ENCODE results near the gene KDELR1. TPM values are rescaled to one million over a fixed set of nuclear protein-coding genes. Genes with fewer than 3 reads are reported as not detected.

KDELR1 gene
- total RNA-seq, 1 donor from 2014 or later, result 27.9 TPM

DNA sequence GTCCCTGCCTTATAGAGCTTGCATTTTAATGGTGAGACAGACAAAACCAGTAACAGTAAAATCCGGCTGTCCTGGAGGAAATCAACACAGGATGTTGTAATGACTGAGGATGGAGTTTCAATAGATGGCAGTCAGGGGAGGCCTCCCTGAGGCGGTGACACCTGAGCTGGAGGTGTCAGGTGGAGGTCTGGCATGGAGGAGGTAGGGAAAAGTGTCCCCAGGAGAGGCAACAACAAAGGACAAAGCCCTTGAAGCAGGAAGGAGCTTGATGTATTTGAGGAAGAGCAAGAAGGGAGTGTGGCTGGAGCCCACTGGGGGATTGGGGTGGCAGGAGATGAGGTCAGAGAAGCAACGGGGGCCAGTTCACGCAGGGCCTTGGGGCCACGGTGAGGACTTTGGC, 9.9 kb upstream of the KDELR1 start:
- FAIRE-seq (no peak), DNase-seq (ENCODE audit: low read depth) (no peak)
- Histone ChIP-seq H3K4me3 (ENCODE audit: low read depth, low read length) (no peak overlapping the region), H3K27me3 (ENCODE audit: control insufficient read depth, insufficient read depth, low read length) (no peaks in the 10 kb centered on the region), H3K36me3 (ENCODE audit: control insufficient read depth, insufficient read depth, low read length) (no peaks in the 10 kb centered on the region)
- TF ChIP-seq, protein P1, sequence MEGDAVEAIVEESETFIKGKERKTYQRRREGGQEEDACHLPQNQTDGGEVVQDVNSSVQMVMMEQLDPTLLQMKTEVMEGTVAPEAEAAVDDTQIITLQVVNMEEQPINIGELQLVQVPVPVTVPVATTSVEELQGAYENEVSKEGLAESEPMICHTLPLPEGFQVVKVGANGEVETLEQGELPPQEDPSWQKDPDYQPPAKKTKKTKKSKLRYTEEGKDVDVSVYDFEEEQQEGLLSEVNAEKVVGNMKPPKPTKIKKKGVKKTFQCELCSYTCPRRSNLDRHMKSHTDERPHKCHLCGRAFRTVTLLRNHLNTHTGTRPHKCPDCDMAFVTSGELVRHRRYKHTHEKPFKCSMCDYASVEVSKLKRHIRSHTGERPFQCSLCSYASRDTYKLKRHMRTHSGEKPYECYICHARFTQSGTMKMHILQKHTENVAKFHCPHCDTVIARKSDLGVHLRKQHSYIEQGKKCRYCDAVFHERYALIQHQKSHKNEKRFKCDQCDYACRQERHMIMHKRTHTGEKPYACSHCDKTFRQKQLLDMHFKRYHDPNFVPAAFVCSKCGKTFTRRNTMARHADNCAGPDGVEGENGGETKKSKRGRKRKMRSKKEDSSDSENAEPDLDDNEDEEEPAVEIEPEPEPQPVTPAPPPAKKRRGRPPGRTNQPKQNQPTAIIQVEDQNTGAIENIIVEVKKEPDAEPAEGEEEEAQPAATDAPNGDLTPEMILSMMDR (IDR thresholded peaks at IDR 0.05; ENCODE audit: insufficient read depth, low read length, severe bottlenecking), result no peak

DNA sequence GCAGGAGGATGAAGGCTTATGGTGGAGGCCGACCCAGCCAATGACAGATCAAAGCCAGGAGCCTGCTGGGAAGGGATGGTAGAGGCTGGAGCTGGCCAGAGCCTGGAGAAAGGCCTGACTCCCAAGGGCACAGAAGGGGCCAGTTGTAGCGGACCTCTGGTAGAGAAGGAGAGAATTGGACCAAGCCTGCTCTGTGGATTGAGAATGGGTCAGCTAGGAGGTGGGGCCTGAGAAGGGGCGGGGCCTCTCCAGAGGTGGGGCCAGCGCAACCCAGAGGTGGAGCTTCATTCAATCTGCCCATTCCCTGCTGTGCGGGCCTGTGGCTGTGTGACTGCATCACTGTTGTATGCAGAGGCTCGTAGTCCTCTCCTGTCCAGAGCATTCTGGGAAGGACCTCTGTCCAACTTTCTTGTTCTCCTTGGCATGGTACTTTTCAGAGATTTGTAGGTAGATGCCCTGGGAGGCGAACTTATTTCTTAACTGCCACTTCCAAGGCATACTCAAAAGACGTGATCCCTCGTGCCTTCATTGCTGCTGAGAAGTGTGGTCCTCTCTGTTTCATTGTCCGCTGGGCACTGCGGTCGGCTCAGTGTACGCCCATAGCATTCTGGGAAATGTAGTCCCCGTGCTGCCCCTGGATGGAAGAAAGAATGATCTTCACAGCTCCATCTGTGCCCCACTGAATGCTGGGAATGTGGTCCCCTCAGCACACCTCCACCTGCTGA, 8.8 kb upstream of the KDELR1 start:
- FAIRE-seq (no peak), DNase-seq (ENCODE audit: low read depth) (peak; percentile 53)
- H3K4me3 ChIP-seq (ENCODE audit: low read depth, low read length), result peak overlapping the region; percentile 5
- no peaks in the 10 kb centered on the region for H3K36me3 ChIP-seq (ENCODE audit: control insufficient read depth, insufficient read depth, low read length)
- H3K27me3 ChIP-seq (ENCODE audit: control insufficient read depth, insufficient read depth, low read length), result peaks cover 9% of the 10 kb centered on the region
- TF ChIP-seq, protein P1 (IDR thresholded peaks at IDR 0.05; ENCODE audit: insufficient read depth, low read length, severe bottlenecking), result no peak

- Histone ChIP-seq H3K36me3 (ENCODE audit: control insufficient read depth, insufficient read depth, low read length) (no peaks in the 10 kb centered on the region), H3K4me3 (ENCODE audit: low read depth, low read length) (peak overlapping the region; percentile 54), H3K27me3 (ENCODE audit: control insufficient read depth, insufficient read depth, low read length) (peaks cover 18% of the 10 kb centered on the region)
- DNase-seq (ENCODE audit: low read depth) (peak; percentile 63), FAIRE-seq (no peak)
- TF ChIP-seq, protein P1 (IDR thresholded peaks at IDR 0.05; ENCODE audit: insufficient read depth, low read length, severe bottlenecking), result no peak
Observed at GRCh38 chr19:48398375-48399235, 7.3 kb upstream of the KDELR1 start.

GRCh38 chr19:48398102-48398374, 6.7 kb upstream of the KDELR1 start:
- no peaks in the 10 kb centered on the region for H3K36me3 ChIP-seq (ENCODE audit: control insufficient read depth, insufficient read depth, low read length)

DNA sequence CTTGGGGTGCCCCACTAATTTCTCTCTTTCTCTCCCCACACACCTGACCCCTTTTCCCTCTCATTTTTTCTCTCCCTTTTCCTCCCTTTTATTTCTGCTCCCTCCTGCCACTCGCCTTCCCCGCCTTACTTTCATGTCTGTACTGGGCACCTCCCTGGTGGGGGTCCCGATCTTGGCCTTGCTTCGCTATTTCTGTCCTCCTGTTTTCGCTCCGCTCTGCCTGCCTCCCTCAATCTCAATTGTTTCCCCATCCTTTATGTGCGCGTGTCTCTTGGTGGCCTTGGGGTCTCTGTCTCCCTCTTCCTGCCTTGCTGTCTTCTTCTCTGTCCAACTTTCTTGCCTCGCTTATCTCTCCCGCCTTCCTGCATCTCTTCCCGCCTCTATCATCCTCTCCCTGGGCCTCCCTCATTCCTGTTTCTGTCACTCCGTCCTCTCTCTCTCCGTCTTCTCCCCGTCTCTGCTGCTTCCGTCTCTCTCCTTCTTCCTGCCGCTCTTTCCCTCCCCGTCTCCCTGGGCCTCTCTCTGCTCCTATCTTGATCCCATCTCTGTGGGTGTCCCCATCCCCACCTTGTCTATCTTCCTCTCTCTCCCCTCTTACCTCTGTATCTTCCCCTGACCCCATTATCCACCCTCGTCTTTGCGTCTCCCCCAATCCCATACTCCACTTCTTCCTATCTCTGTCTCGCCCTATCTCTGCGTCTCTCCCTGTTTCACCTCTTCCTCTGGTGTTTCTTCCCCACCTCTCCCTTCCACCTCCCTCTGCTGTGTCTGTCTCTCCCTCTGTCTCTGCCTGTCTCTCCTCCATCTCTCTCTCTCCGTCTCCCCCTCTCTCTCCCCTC, 6.1 kb upstream of the KDELR1 start:
- H3K4me3 ChIP-seq (ENCODE audit: low read depth, low read length), result peak overlapping the region; percentile 54
- no peaks in the 10 kb centered on the region for H3K36me3 ChIP-seq (ENCODE audit: control insufficient read depth, insufficient read depth, low read length)
- TF ChIP-seq, protein P1 (IDR thresholded peaks at IDR 0.05; ENCODE audit: insufficient read depth, low read length, severe bottlenecking), result no peak
- no peak for DNase-seq (ENCODE audit: low read depth)
- peaks cover 18% of the 10 kb centered on the region for H3K27me3 ChIP-seq (ENCODE audit: control insufficient read depth, insufficient read depth, low read length)
- FAIRE-seq, result no peak

More at GRCh38 chr19:48398102-48398374, 6.7 kb upstream of the KDELR1 start:
- TF ChIP-seq, protein P1 (IDR thresholded peaks at IDR 0.05; ENCODE audit: insufficient read depth, low read length, severe bottlenecking), result no peak
- FAIRE-seq (no peak), DNase-seq (ENCODE audit: low read depth) (no peak)
- Histone ChIP-seq H3K4me3 (ENCODE audit: low read depth, low read length) (peak overlapping the region; percentile 54), H3K27me3 (ENCODE audit: control insufficient read depth, insufficient read depth, low read length) (peaks cover 18% of the 10 kb centered on the region)
